GM12873 (cell line): ENCODE measurements around the gene LARP6.

Experiments used
- TF ChIP-seq, protein P1 (sequence below): IDR thresholded peaks from 2 replicates; pipeline ENCODE4 v1.5.1; 2012; ENCODE audit warnings: low read depth, mild to moderate bottlenecking, moderate library complexity, low read length, control low read depth; ENCODE audit not compliant: insufficient read depth; ENCODE audit errors: missing control alignments

The LARP6 gene

DNA sequence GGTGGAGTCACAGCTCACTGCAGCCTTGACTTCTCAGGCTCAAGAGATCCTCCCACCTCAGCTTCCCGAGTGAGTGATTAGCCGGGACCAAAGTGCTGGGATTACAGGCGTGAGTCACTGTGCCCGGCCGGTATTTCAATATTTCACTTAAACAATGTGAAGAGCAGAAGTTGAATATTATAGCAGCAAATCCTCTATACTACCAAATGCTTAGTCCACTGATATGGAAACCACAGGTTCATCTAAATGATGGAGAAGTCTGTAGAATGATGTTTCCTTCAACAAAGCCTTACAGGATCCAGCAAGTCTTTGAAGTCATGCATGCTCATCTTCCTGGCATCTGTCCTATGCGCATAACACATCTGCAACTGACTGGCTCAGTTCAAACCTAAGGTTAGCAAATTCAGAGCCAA is 70.3 kb downstream of the LARP6 start:
- TF ChIP-seq, protein P1, sequence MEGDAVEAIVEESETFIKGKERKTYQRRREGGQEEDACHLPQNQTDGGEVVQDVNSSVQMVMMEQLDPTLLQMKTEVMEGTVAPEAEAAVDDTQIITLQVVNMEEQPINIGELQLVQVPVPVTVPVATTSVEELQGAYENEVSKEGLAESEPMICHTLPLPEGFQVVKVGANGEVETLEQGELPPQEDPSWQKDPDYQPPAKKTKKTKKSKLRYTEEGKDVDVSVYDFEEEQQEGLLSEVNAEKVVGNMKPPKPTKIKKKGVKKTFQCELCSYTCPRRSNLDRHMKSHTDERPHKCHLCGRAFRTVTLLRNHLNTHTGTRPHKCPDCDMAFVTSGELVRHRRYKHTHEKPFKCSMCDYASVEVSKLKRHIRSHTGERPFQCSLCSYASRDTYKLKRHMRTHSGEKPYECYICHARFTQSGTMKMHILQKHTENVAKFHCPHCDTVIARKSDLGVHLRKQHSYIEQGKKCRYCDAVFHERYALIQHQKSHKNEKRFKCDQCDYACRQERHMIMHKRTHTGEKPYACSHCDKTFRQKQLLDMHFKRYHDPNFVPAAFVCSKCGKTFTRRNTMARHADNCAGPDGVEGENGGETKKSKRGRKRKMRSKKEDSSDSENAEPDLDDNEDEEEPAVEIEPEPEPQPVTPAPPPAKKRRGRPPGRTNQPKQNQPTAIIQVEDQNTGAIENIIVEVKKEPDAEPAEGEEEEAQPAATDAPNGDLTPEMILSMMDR, result no peak

DNA sequence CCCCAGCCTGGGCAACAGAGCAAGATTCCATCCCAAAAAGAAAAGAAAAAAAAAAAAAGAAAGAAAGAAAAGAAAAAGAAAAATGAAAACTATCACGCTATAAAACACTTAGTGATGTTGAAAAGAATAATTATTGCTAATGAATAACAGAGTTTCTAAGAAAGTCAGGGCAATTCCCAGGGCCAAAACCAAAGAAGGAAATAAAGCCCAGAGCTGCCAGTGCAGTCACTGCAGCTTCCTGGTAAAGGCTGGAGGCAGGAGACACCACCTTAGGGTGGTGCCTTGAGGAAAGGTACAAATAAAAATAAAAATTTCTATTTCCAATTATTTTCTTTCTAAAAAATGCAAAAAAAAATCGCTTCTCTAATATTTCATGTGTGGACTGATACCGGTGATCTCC is 70.9 kb downstream of the LARP6 start:
- TF ChIP-seq, protein P1, result no peak

DNA sequence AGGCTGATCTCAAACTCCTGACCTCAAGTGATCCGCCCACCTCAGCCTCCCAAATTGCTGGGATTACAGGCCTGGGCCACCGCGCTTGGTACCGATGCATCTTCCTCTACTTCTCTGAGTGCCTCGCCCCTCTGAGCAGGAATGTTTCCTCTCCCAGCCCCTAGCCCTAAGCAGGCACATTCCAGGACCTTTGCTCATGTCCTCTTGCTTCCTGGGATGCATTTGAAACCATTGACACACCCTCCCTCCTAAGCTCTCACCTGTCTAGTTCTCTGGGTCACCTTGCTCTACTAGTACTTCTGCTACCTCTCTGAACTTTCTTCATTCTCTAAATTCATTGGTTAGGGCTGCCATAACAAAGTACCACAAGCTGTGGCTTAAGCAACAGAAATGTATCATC is 72.7 kb downstream of the LARP6 start:
- TF ChIP-seq, protein P1, result no peak
